ENCODE data around the gene NT5C1A.

NT5C1A gene

GRCh38 chr1:39668111-39668510 lies 3.8 kb downstream of the NT5C1A start:
- no peak for FAIRE-seq
- no peak for DNase-seq (ENCODE audit: insufficient read length, low spot score)

- DNase-seq (ENCODE audit: insufficient read length, low spot score) = peak; percentile 69
- peak; percentile 98 for FAIRE-seq
Observed at GRCh38 chr1:39666772-39667171, 5.1 kb downstream of the NT5C1A start.

GRCh38 chr1:39663559-39663958 lies 8.3 kb downstream of the NT5C1A start:
- no peak for FAIRE-seq

GRCh38 chr1:39662861-39663260 lies 9.0 kb downstream of the NT5C1A start:
- FAIRE-seq (no peak), DNase-seq (ENCODE audit: insufficient read length, low spot score) (no peak)

More at GRCh38 chr1:39663559-39663958, 8.3 kb downstream of the NT5C1A start:
- DNase-seq (ENCODE audit: insufficient read length, low spot score) = no peak

GRCh38 chr1:39659538-39659937 lies 12.4 kb downstream of the NT5C1A start:
- FAIRE-seq (no peak), DNase-seq (ENCODE audit: insufficient read length, low spot score) (no peak)

- FAIRE-seq = no peak
Observed at GRCh38 chr1:39659110-39659509, 12.8 kb downstream of the NT5C1A start.

GRCh38 chr1:39657923-39658485 lies 13.9 kb downstream of the NT5C1A start:
- FAIRE-seq (peak; percentile 83), DNase-seq (ENCODE audit: insufficient read length, low spot score) (peak; percentile 56)

More at GRCh38 chr1:39659110-39659509, 12.8 kb downstream of the NT5C1A start:
- DNase-seq (ENCODE audit: insufficient read length, low spot score) = no peak

GRCh38 chr1:39657402-39657801 lies 14.5 kb downstream of the NT5C1A start:
- no peak for DNase-seq (ENCODE audit: insufficient read length, low spot score)
- no peak for FAIRE-seq

- DNase-seq (ENCODE audit: insufficient read length, low spot score) = no peak
- no peak for FAIRE-seq
Observed at GRCh38 chr1:39656391-39656790, 15.5 kb downstream of the NT5C1A start.

- DNase-seq (ENCODE audit: insufficient read length, low spot score) (no peak), FAIRE-seq (no peak)
Observed at GRCh38 chr1:39655578-39656268, 16.2 kb downstream of the NT5C1A start.

- FAIRE-seq (no peak), DNase-seq (ENCODE audit: insufficient read length, low spot score) (no peak)
Observed at GRCh38 chr1:39654291-39654690, 17.6 kb downstream of the NT5C1A start.

GRCh38 chr1:39653546-39654031 lies 18.3 kb downstream of the NT5C1A start:
- FAIRE-seq = peak; percentile 95
- DNase-seq (ENCODE audit: insufficient read length, low spot score) = peak; percentile 58

GRCh38 chr1:39652554-39652953 lies 19.4 kb downstream of the NT5C1A start:
- DNase-seq (ENCODE audit: insufficient read length, low spot score) = no peak
- no peak for FAIRE-seq

- FAIRE-seq = no peak
Observed at GRCh38 chr1:39652105-39652504, 19.8 kb downstream of the NT5C1A start.

GRCh38 chr1:39650431-39650830 lies 21.5 kb downstream of the NT5C1A start:
- DNase-seq (ENCODE audit: insufficient read length, low spot score) (no peak), FAIRE-seq (no peak)

More at GRCh38 chr1:39652105-39652504, 19.8 kb downstream of the NT5C1A start:
- DNase-seq (ENCODE audit: insufficient read length, low spot score) = no peak

GRCh38 chr1:39649636-39650185 lies 22.2 kb downstream of the NT5C1A start:
- DNase-seq (ENCODE audit: insufficient read length, low spot score) (no peak), FAIRE-seq (no peak)

- no peak for DNase-seq (ENCODE audit: insufficient read length, low spot score)
- no peak for FAIRE-seq
Observed at GRCh38 chr1:39648496-39648895, 23.4 kb downstream of the NT5C1A start.

GRCh38 chr1:39647247-39647646 lies 24.7 kb downstream of the NT5C1A start:
- no peak for DNase-seq (ENCODE audit: insufficient read length, low spot score)
- no peak for FAIRE-seq

GRCh38 chr1:39646232-39647081 lies 25.4 kb downstream of the NT5C1A start:
- FAIRE-seq (no peak), DNase-seq (ENCODE audit: insufficient read length, low spot score) (no peak)

GRCh38 chr1:39645411-39646043 lies 26.4 kb downstream of the NT5C1A start:
- FAIRE-seq (no peak), DNase-seq (ENCODE audit: insufficient read length, low spot score) (no peak)

- DNase-seq (ENCODE audit: insufficient read length, low spot score) (no peak), FAIRE-seq (no peak)
Observed at GRCh38 chr1:39643705-39644104, 28.2 kb downstream of the NT5C1A start.
